HG02870 (cell line): ENCODE data around the gene LGSN.
"Not testable (repeated sequence)": the region's sequence is repeated elsewhere in the genome, so short reads cannot be mapped to it uniquely, and the experiment has no call there.

ENCODE experiments used
- ATAC-seq: cut with Tn5 transposase; IDR thresholded peaks from one replicate; pipeline ENCODE4 v1.9.1; 2021; ENCODE audit warnings: mild to moderate bottlenecking, moderate library complexity; ENCODE audit not compliant: unreplicated experiment

LGSN gene

DNA sequence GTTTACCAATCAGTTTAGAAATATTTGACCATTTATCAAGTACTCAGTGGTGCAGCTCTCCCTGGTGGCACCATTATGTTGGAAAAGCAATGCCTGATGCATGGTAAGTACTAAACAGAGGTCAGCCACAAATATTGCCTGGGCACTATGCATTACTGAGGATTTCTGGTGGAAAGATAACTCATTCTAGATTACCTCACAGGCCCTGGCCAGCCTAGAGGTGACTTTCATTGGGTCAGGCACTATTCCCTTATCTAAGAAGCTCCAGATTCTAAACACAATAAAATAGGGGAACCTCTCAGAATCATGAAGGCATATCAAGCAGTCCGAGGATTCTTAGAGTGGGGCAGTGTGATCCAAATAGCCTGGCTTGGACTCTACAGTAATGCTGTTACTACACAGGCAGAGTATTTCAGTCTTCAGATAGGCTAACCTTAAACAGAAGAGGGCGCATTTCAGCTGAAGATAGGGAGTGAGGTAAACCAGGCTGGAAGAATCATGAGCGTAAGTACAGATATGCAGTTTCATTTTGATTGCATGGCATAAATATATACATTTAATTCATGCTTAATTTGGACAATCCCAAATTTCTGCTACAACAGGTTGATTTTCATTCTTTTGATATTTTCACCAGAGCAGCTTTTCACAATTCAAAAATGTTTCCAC lies 12.1 kb downstream of the LGSN start:
- ATAC-seq, result peak; percentile 91

DNA sequence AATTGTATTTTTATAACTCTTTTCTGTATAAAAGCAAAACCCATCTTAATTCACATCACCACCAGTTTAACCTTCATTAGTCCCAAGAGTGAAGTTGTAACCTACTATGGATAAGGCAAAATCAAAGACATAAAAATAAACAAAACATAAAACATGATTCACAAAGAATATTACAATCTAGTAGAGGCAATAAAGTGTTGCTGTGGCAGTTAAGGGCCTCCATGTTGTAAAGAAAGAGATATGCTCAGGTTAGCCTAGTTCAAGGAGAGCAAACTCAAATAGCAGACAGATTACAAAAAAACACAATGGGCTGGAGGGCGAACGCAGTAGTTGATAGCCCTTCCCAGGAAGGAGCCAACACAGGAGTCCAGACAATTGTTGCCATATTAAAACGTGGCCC lies 13.4 kb downstream of the LGSN start:
- no peak for ATAC-seq

DNA sequence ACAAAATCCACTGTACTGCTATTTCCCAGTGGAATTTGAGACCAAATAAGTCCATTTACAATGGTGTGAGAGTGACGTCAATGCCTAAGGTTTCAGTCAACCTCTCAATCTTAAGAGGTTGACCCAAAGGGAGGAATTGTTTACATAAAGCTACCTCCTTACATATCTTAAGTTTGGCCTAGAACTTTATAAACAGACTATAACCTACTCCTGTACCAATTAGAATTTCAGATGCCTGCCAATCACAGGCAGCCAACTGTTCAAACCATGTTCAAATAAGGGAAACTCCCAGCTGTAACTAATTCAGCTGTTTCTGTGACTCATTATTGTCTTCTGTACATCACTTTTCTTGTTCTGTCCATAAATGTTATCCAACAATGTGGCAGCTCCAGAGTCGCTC lies 14.5 kb downstream of the LGSN start:
- ATAC-seq, result no peak

DNA sequence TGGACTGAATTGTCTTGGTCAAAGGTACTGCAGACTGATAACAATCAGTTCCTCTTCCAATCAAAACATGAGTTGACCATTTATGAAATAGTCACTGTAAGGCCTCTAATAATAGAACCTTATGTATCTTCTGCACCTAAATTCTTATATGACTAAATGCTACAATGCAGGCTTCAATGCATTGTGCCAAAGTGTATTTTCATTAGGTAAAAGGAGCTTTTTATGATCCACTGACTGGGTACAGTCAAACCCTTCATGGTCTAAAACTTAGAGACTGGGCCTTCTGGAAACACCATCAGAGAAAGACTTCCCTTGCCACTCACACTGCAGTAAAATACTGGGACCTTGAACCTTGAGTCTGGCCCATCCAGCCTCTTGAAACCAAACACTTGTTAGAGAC lies 16.3 kb downstream of the LGSN start:
- ATAC-seq, result no peak

DNA sequence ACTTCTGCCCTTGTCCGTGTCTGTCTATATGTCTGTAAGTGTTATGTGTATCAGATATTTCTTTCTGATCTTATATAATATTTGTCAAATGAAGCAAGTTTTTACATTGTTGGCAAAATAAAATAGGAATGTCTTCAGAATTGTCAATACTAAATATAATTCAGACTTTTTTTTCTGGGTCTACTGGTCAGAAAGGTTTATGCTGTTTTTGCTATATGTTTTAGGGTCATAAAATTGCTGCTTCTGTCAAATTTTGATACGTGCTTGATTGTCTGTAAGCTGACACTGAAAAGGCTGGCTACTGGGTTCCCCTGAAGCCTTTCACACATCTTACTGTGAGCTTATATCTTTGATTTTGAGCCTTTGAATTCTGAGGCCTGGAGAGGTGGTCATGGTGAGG lies 20.1 kb downstream of the LGSN start:
- ATAC-seq, result no peak

DNA sequence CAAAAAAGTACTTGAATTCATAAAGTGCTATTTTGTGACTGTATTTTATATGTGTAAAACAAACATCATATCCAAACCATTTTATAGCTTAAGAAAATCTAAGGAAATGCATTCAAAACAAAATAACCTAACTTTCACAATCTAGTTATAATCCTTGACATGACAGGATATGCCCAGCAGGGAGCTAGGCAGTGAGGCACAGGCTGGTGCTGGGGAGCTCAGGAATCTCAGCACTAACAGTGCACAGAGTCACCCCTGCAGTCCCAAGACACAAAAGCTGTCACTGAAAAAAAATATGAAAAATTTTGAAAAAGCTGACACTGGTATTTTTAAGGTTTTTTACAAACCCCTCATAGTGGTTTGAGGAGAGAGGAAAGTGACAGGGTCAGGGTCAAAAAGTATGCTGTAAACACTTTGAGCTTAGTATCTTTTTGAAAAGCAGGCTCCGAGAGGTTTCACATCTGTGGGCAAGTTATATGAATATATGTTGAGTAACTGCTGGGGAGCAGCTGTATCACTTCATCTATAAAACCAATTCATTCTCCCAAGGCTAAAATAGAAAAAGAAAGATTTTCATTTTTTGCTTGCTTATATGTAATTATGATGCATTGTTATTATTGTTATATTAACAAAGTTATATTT lies 24.1 kb downstream of the LGSN start:
- no peak for ATAC-seq

DNA sequence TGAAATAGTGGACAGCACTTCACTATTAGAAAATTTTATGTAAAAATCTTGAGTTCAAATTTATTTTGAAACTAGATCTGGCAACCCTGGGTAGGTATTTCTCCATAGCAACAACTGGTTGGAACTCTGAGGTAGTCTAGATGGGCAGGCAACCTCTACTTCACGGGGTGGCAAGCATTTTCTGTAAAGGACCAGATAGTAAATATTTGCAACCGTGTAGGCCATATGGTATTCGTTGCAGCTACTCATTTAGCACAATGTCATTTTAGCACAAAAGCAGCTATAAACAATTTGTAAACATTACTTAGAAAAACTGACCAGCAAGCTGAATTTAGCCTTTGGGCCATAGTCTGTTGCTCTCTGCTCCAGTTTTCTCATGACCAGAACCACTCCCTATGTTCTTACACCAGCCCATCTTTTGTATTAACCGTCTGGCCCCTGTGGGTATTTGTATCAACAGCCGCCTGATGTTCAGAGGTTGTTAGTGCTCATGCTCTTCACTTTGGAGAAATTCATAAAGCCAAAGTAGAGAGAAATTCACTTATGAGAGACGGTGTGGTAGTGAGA lies 29.2 kb downstream of the LGSN start:
- ATAC-seq, result no peak

DNA sequence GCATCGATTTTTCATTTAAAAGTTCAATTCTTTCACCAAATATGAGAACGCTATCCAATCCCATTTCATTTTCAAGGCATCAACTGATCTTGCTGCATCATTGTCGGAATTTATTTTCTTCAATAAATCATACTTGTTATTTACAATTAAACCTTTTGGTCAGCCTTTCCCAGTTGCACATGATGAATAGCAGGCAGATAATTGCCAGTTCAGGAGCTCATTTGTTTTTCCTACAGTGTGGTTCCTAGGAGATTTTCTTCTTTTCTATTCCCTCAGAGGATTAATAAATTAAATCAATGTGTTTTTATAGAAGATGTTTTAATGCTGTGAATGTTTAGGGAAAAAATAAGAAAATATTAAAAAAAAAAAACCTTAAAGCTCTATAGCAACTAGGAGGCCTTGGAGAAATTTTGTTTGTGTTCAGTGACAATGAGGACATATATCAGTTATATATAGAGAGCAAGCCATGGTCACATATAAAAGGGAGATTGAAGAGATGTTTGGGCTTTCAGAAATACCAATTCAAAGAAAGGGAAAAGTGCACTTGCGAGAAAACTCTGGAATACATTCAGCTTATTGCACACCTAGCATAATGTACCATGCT lies 30.4 kb downstream of the LGSN start:
- ATAC-seq, result no peak

DNA sequence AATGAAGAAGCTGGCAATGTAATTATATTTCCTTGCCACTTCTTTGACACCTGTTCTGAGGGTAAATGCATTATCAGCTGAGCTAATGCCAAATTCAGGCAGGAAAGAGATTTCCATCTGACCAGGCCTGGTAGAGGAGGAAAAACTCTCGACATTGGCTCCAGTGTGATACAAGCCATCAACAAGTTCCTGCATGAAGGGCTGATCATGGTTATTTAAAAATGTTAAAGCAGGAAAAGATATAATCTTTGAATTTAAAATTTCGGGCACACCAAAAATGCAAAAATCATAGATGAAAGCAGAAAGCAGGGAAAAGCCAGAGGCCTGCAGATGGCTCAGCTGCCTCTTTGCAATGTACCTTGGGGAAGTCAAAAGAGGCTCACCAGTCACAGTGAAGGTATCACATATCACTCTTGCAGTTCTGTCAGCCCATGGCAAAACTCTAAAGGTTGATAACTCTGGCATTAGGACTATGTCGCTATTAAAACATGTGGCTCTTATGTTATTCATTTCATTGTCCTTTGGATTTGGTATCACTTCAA lies 39.1 kb downstream of the LGSN start:
- ATAC-seq, result no peak

DNA sequence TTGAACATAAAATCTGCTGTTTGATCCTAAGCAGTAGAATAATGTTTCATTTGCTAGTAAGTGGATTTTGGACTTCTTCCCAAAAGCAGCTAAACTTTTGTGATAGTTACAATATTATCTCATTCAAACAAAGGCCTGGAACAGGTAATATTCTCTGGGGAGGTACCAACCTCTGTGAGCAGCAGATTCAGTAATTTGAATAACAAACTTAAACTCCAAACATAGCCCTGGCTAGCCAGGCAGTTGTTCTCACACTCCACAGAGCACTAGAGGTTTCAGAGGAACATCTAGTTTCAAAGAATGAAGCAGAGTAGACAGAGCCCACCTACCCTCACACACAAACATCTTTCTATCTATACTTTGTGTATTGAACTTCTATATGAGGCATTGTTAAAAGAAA lies 40.9 kb downstream of the LGSN start:
- ATAC-seq, result no peak

DNA sequence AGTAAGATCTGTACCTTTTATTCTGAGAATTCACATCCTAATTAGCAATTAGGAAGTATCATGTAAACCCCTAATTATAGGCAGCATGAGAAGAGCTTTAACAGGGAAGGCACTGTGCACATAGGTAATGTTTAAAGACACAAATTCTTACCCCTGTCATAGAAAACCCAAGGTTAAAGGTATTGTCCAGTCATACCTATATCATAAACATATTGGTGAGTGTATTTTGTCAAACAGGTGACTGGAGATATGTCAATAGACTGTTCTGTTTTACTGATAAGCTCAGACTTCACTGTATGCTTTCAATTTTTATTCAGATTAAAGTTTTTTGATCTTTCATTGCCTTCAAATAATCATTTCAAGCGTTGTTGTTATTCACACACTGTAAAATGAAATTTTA lies 43.8 kb downstream of the LGSN start:
- ATAC-seq, result no peak

DNA sequence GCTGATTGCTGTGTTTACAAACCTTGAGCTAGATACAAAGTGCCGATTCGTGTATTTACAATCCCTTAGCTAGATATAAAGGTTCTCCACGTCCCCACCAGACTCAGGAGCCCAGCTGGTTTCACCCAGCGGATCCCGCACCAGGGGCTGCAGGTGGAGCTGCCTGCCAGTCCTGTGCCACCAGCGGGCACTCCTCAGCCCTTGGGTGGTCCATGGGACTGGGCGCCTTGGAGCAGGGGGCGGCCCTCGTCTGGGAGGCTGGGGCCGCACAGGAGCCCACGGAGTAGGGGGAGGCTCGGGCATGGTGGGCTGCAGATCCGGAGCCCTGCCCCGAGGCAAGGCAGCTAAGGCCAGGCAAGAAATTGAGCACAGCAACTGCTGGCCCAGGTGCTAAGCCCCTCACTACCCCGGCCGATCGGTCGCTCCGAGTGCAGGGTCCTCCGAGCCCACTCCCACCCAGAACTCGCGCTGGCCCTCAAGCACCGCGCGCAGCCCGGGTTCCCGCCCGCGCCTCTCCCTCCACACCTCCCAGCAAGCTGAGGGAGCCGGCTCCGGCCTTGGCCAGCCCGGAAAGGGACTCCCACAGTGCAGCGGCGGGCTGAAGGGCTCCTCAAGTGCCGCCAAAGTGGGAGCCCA lies 44.9 kb downstream of the LGSN start:
- not testable (repeated sequence) for ATAC-seq

DNA sequence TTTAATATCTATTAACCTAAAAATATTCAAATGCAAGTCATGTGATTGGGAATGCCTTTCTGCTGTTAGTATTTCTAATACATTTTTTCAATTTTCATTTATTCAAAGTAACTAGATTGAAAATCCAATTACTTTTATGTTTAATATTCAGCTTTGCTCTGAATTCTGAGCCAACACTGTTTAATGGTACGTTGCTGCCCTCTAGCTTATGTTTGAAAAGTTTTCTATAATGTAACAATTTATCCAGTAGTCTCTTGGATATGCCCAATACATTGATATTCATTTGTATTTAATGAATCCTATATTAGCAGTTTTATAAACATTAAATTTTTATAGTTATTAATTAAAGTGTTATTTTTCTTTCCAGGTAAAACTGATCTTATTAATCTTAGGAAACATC lies 47.4 kb downstream of the LGSN start:
- no peak for ATAC-seq

DNA sequence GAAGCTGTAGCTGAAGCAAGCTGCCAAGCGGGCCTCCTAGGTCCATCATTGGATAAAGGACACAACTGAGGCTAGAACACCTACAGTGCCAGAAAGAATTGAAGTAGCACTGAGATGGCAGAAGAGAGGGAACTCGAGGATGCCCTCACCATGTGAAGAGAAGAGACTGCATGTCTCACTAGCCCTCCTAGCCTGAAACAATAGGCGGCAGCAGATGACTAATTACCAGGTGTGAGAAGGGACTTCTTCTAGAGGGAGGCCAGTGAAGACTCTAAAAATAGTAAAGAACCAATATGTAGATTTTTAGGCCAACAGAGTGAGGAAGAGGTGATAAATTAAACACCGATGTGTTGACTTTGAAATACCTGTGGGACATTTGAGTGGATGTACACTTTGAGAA lies 50.3 kb downstream of the LGSN start:
- ATAC-seq, result peak; percentile 71

DNA sequence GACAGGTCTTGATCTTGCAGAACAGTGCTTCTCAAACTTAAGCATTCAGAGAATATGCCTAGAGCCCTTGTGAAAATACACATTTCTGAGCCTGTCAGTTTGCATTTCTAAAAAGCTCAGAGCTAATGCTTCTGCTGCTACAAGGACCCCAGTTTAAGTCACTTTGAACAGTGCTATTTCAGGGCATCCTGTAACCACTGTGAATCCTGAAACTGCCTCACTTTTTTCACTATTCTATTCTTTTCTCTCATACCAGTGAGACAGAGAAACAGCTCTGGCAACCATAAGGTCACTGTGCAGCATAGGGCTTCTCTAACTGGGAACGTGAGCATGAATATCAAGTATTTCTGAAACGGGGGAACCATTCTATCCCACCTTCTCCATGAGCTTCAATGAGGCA lies 51.2 kb downstream of the LGSN start:
- ATAC-seq, result peak; percentile 87

DNA sequence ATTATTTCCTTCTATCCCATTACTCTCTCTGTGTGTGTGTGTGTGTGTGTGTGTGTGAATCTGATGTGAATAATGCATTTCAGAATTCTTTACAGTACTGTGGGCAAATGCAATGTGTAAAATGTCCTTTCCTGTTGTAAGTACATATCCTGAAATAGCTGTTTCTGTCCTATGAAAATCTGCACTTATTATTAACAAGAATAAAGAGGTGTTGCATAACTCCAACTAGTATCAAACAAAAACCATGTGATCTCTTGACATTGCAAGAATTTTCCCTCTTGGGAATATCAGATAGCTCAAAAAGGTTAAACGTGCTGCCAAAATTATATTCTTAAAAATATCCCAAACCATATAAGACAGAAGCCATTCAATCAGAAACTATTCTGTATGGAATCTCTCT lies 52.0 kb downstream of the LGSN start:
- ATAC-seq, result no peak

DNA sequence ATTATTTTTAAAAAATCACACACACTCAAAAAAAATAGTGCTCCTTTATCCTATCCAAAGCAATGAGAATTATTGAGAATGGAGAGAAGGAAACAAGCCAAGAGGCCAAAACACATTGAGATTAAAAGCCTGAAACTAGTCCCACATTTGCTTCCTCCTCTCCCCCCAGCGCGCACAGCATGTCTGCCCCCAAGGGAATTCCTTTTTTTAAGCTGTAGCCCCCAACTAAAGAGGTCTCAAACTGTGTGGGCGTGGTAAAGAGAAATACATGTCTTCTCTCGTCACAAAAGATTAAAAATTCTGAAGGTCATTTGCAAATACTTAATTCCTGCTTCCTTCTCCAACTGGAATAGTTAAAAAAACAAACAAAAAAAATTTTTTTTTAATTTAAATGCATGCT lies 52.7 kb downstream of the LGSN start:
- ATAC-seq, result no peak

DNA sequence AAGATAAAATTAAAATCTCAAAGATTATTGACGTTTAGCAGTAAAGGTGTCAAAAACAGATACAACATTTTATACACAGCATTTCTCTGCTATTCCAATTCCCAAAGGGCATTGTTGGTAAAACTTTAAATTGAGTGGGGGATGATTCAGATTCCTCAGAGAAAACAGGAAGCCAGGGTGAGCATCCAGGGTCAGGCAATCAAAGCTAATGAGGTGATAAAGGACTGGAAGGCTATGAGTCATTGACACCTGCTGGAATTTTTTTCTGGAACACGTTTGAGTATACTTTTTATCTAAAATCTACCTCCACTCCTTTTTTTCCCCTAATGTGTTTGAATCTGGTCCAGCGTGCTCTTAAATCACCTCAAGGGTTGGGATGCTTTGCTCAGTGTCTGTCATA lies 56.3 kb downstream of the LGSN start:
- ATAC-seq, result no peak

DNA sequence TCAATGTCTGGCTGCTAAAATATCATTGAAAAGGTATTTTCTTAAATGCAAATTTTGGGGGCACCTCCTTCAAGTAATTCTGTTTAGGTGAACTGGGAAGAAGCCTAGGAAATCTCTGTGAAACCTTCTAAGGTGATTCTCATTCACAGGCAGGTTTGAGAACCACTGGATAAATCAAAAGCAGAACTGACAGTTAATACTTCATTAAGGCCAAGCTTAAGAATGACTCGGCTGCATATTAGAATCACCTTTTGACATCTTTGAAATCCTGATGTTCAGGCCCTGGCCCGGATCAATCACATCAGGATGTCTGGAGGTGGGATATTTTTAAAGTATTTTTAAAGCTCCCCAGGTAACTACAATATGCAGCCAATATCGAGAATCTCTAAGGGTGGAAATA lies 58.0 kb downstream of the LGSN start:
- ATAC-seq, result peak; percentile 91

DNA sequence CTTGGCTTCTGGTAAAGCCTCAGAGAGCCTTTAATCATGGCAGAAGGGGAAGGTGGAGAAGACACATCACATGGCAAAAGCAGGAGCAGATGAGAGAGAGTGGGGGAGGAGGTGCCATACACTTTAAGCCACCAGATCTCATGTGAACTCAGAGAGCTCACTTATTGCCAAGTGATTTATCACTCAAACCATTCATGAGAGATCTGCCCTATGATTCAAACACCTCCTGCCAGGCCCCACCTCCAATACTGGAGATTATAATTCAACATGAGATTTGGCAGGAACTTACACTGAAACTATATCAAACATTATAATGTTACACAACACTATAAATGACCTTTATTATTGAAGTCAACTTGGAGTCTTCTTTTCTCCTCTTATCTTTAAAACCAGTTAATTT lies 60.6 kb downstream of the LGSN start:
- no peak for ATAC-seq

DNA sequence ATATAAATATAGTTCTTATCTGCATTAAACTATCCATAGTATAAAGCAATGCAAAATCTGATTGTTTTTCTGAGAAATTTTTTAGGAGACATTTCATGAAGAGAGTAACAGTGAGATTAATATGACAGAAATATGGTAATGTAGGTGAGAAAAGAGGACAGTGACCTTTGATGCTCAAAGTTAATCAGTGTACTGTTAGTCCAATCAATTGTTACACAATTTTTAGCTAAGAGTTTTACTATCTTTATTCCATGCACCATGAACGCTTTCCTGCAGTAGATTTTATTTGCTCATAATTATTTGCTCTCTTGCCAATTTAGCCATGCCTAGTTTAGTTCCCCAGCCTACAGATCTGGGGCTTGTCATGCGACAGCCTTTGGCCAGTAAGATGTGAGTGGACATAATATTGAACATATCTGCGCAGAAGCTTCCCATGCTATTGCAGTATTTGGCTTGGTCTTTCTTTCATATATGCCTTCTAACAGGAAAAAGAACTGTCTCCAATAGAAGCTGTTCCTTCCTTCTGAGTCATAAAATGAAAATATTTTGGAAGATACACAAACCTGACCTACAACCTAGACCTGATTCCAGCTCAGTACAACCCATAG lies 69.8 kb downstream of the LGSN start:
- ATAC-seq, result no peak
